ENCODE measurements around the gene UPF3B. TPM values are rescaled to one million over a fixed set of nuclear protein-coding genes. Genes with fewer than 3 reads are reported as not detected.
A peak's percentile ranks its signal among the peaks of the same experiment; 100 is the strongest.

Gene UPF3B
- total RNA-seq, 1 experiment from 2014 or later, result 4.7 TPM

DNA sequence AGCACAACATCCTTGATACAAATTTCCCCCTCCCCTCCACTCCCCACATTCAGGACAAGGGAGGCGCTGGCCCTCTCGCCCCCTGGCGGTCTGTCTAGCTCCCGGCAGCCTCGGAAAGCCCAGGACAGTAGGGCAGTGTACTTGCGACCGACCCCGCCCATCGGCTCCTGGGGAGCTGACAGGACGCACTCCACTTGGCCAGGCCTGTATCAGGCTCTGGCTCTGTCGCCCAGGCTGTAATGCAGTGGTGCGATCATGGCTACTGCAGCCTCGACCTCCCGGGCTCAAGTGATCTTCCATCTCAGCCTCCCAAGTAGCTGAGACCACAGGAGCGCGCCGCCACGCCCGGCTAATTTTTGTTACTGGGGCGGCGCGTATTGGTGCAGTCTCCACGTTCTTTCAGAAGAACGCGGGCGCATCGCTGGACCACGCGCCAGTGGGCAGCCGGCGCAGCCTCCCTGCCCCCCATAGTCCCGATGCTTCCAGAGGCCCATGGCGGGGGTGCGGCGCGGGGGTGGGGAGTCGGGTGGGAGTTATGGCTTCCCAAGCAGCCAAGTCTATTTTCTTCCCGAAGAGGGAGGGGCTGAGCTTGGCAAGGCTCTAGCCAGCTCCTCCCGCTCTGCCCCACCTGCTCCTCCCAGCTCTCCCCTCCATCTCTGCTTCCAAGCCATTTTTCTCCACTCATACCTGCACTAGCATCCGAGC lies 35.1 kb upstream of the UPF3B start:
- BruUV-seq (replicated peaks), result no TSS peak
- Histone ChIP-seq H3K9me2 (replicated peaks; ENCODE audit: low read length) (no peaks in the 10 kb centered on the region), H3K79me2 (ENCODE audit: low read length) (no peaks in the 10 kb centered on the region), H3K4me1 (ENCODE audit: insufficient read depth, low read length) (0 out of 2 replicates have a peak, but pooled peaks cover 2% of the 10 kb centered on the region), H3K27ac (ENCODE audit: low read length) (no peak overlapping the region), H3K9ac (ENCODE audit: low read length) (peak overlapping the region; percentile 64), H3K36me3 (ENCODE audit: low read depth, low read length) (no peaks in the 10 kb centered on the region), H4K20me1 (ENCODE audit: low read length) (no peaks in the 10 kb centered on the region), H3K9me3 (ENCODE audit: low read length) (no peaks in the 10 kb centered on the region), H3F3A (ENCODE audit: low read length, unreplicated experiment) (no peaks in the 10 kb centered on the region), H3K4me2 (ENCODE audit: low read length) (peak overlapping the region; percentile 95), H3K27me3 (ENCODE audit: low read length) (no peaks in the 10 kb centered on the region), H2AFZ (ENCODE audit: low read length) (peak overlapping the region; percentile 100), H3K4me3 (ENCODE audit: low read length) (peak overlapping the region; percentile 76)
- peak; percentile 99 for ATAC-seq
- DNase-seq, result peak; percentile 81
- intact Hi-C loops (cut with micrococcal nuclease), result no loop called here
- no peak for TF ChIP-seq EZH2phosphoT487 (IDR thresholded peaks at IDR 0.05; ENCODE audit: borderline replicate concordance, low read length)
- no peak for TF ChIP-seq EZH2 (IDR thresholded peaks at IDR 0.05; ENCODE audit: low read length, unreplicated experiment)
- peak; percentile 69 for TF ChIP-seq CTCF (conservative IDR thresholded peaks at IDR 0.05; ENCODE audit: low read depth, low read length)
- CTCF ChIA-PET, result interaction anchor here (0.7 to 1.3 kb wide), 2 partner anchors 8 to 410 kb away, joined by 4 read pairs; partner anchors contain the start of gene AKAP14
- POLR2A ChIA-PET (ENCODE audit: unreplicated experiment), result interaction anchor here (1.0 kb wide), 1 partner anchor 35 kb away, joined by 3 read pairs; the partner anchor contains the start of gene UPF3B

GRCh38 chrX:119885554-119886428 lies 33.0 kb upstream of the UPF3B start:
- ChIA-PET CTCF (no interaction called here), POLR2A (ENCODE audit: unreplicated experiment) (no interaction called here)
- TF ChIP-seq EZH2 (IDR thresholded peaks at IDR 0.05; ENCODE audit: low read length, unreplicated experiment), result no peak
- TF ChIP-seq EZH2phosphoT487 (IDR thresholded peaks at IDR 0.05; ENCODE audit: borderline replicate concordance, low read length), result no peak
- no peak for TF ChIP-seq CTCF (conservative IDR thresholded peaks at IDR 0.05; ENCODE audit: low read depth, low read length)
- ATAC-seq (no peak), DNase-seq (peak; percentile 31)
- Histone ChIP-seq H4K20me1 (ENCODE audit: low read length) (no peaks in the 10 kb centered on the region), H3K36me3 (ENCODE audit: low read depth, low read length) (no peaks in the 10 kb centered on the region), H3K27me3 (ENCODE audit: low read length) (no peaks in the 10 kb centered on the region), H3K27ac (ENCODE audit: low read length) (no peak overlapping the region), H3K4me1 (ENCODE audit: insufficient read depth, low read length) (0 out of 2 replicates have a peak, but pooled peaks cover 2% of the 10 kb centered on the region), H3K79me2 (ENCODE audit: low read length) (no peaks in the 10 kb centered on the region), H2AFZ (ENCODE audit: low read length) (no peak overlapping the region), H3K9me3 (ENCODE audit: low read length) (no peaks in the 10 kb centered on the region), H3F3A (ENCODE audit: low read length, unreplicated experiment) (no peaks in the 10 kb centered on the region), H3K9me2 (replicated peaks; ENCODE audit: low read length) (no peaks in the 10 kb centered on the region), H3K9ac (ENCODE audit: low read length) (no peak overlapping the region), H3K4me3 (ENCODE audit: low read length) (no peak overlapping the region), H3K4me2 (ENCODE audit: low read length) (no peak overlapping the region)
- intact Hi-C loops (cut with micrococcal nuclease), result no loop called here
- no TSS peak for BruUV-seq (replicated peaks)

Data from PC-3 (cell line).